ENCODE data around the gene IL4R. TPM values are rescaled to one million over a fixed set of nuclear protein-coding genes. Genes with fewer than 3 reads are reported as not detected.
A peak's percentile ranks its signal among the peaks of the same experiment; 100 is the strongest.

IL4R gene
- total RNA-seq, 2 donors from 2014 or later: 30.6 to 31.6 TPM

DNA sequence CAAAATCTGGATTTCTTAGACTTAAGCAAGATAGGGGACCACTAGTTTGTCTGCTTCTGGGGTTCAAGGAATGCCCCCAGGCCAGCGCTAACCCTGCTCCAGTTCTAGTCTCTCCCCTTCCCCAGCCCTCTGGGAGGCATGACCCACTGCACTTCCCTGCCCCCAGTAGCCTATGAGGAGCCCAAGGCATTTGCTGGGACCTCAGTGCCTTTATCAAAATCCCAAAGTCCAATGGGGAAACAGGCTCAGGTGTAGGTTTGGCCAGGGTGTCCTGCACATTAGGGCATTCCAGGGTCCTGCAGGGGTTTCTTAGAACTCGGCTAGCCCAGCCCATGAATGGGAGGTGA, 1.2 kb downstream of the IL4R start:
- Mint-ChIP-seq H3K27me3 (ENCODE audit: insufficient read depth) (peaks cover 11% of the 10 kb centered on the region), H3K27ac (no peak overlapping the region), H3K36me3 (ENCODE audit: low read depth) (no peaks in the 10 kb centered on the region), H3K4me1 (peaks cover 21% of the 10 kb centered on the region), H3K4me3 (peak overlapping the region; percentile 81), H3K9me3 (no peaks in the 10 kb centered on the region)
- Histone ChIP-seq H3K36me3 (ENCODE audit: control insufficient read depth, insufficient read depth, low read length) (no peaks in the 10 kb centered on the region), H3K4me1 (ENCODE audit: control insufficient read depth, insufficient read depth, low read length) (no peaks in the 10 kb centered on the region), H3K4me3 (ENCODE audit: low read length) (peak overlapping the region; percentile 35), H3K27me3 (ENCODE audit: control insufficient read depth, insufficient read depth, low read length, poor library complexity, severe bottlenecking) (no peaks in the 10 kb centered on the region), H3K27ac (ENCODE audit: low read depth, low read length) (no peak overlapping the region), H3K9me3 (ENCODE audit: control insufficient read depth, low read length) (no peaks in the 10 kb centered on the region), H3K9ac (ENCODE audit: extremely low read depth, low read length, poor library complexity, severe bottlenecking) (no peak overlapping the region)
- TF ChIP-seq, protein P1, sequence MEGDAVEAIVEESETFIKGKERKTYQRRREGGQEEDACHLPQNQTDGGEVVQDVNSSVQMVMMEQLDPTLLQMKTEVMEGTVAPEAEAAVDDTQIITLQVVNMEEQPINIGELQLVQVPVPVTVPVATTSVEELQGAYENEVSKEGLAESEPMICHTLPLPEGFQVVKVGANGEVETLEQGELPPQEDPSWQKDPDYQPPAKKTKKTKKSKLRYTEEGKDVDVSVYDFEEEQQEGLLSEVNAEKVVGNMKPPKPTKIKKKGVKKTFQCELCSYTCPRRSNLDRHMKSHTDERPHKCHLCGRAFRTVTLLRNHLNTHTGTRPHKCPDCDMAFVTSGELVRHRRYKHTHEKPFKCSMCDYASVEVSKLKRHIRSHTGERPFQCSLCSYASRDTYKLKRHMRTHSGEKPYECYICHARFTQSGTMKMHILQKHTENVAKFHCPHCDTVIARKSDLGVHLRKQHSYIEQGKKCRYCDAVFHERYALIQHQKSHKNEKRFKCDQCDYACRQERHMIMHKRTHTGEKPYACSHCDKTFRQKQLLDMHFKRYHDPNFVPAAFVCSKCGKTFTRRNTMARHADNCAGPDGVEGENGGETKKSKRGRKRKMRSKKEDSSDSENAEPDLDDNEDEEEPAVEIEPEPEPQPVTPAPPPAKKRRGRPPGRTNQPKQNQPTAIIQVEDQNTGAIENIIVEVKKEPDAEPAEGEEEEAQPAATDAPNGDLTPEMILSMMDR (conservative IDR thresholded peaks at IDR 0.05): no peak
- no peak for DNase-seq
- 71 to 81% methylated on average over 1 to 2 of the region's 2 CpGs for WGBS, 2 experiments (ENCODE audit: insufficient coverage in 1 of 2, insufficient read length in 1 of 2)

DNA sequence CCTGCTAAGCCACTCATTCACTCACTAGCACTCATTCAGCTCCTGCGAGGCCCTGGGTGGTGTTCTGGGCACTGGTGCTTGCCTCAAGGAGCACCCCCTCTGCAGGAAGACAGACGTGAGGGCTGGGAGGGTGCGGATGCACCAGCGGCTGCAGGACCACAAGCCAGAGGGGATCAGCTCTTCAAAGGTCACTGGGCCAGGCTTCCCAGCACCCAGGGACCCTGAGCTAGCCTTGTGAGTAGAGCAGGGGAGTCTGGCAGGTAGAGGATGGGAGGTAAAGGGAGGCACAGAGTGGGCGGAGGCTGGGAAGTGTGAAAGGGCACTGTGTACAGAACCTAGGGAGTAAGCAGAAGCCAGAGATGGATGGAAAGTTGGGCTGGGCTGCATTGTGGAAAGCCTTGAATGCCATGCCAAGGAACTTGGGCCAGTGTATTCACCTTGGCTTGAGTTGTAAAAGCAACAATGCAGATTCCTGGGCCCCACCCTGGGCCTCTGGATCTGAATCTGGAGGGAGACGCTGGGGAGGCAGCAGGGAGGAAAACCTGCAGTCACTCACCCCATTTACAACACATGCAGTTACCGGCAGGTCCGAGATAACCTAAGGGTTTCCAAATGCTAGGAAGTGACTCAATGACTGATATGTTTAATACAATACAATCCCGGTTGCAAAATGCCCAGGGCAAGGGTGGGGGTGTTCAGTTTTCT, 1.7 kb downstream of the IL4R start:
- Mint-ChIP-seq H3K27ac (no peak overlapping the region), H3K4me3 (peak overlapping the region; percentile 81), H3K36me3 (ENCODE audit: low read depth) (no peaks in the 10 kb centered on the region), H3K9me3 (no peaks in the 10 kb centered on the region), H3K4me1 (peaks cover 21% of the 10 kb centered on the region), H3K27me3 (ENCODE audit: insufficient read depth) (peaks cover 11% of the 10 kb centered on the region)
- H3K4me1 ChIP-seq (ENCODE audit: control insufficient read depth, insufficient read depth, low read length): no peaks in the 10 kb centered on the region
- peak; percentile 73 for DNase-seq
- no peaks in the 10 kb centered on the region for H3K9me3 ChIP-seq (ENCODE audit: control insufficient read depth, low read length)
- TF ChIP-seq, protein P1 (conservative IDR thresholded peaks at IDR 0.05): peak; percentile 18
- H3K27ac ChIP-seq (ENCODE audit: low read depth, low read length): no peak overlapping the region
- 83 to 87% methylated on average over 6 to 9 of the region's 9 CpGs for WGBS, 2 experiments (ENCODE audit: insufficient coverage in 1 of 2, insufficient read length in 1 of 2)
- H3K36me3 ChIP-seq (ENCODE audit: control insufficient read depth, insufficient read depth, low read length): no peaks in the 10 kb centered on the region
- H3K4me3 ChIP-seq (ENCODE audit: low read length): peak overlapping the region; percentile 35
- H3K27me3 ChIP-seq (ENCODE audit: control insufficient read depth, insufficient read depth, low read length, poor library complexity, severe bottlenecking): no peaks in the 10 kb centered on the region
- no peak overlapping the region for H3K9ac ChIP-seq (ENCODE audit: extremely low read depth, low read length, poor library complexity, severe bottlenecking)

DNA sequence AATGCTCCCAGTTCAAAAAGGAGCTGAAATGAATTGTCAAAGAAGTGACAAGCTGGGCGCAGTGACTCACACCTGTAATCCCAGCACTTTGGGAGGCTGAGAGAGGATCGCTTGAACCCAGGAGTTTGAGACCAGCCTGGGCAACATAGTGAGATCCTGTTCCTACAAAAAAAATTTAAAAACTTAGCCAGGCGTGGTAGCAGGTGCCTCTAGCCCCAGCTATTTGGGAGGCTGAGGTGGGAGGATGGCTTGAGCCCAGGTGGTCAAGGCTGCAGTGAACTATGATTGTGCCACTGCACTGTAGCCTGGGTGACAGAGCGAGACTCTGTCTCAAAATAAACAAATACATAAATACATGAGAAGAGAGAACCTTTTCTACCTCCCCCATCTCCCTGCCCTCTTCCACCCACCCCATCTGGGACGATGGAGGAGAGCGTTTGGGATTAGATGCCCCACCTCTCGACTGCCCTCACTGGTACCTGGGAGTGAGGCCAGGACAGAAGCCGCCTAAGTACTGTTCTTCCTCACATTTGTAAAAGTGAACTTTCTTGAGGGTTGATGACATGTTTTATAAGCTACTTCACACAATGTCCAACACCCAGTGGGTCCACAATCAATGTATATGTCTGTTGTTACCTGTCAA, 2.4 kb downstream of the IL4R start:
- Histone ChIP-seq H3K36me3 (ENCODE audit: control insufficient read depth, insufficient read depth, low read length) (no peaks in the 10 kb centered on the region), H3K27ac (ENCODE audit: low read depth, low read length) (no peak overlapping the region), H3K4me3 (ENCODE audit: low read length) (no peak overlapping the region), H3K9me3 (ENCODE audit: control insufficient read depth, low read length) (no peaks in the 10 kb centered on the region), H3K4me1 (ENCODE audit: control insufficient read depth, insufficient read depth, low read length) (no peaks in the 10 kb centered on the region), H3K27me3 (ENCODE audit: control insufficient read depth, insufficient read depth, low read length, poor library complexity, severe bottlenecking) (no peaks in the 10 kb centered on the region), H3K9ac (ENCODE audit: extremely low read depth, low read length, poor library complexity, severe bottlenecking) (no peak overlapping the region)
- Mint-ChIP-seq H3K27me3 (ENCODE audit: insufficient read depth) (peaks cover 7% of the 10 kb centered on the region), H3K4me3 (no peak overlapping the region), H3K27ac (no peak overlapping the region), H3K9me3 (no peaks in the 10 kb centered on the region), H3K36me3 (ENCODE audit: low read depth) (no peaks in the 10 kb centered on the region), H3K4me1 (peaks cover 21% of the 10 kb centered on the region)
- TF ChIP-seq, protein P1 (conservative IDR thresholded peaks at IDR 0.05): no peak
- DNase-seq: peak; percentile 36
- WGBS, 2 experiments (ENCODE audit: insufficient coverage in 1 of 2, insufficient read length in 1 of 2): 84 to 94% methylated on average over 3 to 8 of the region's 8 CpGs

Measured in endodermal cell (in vitro differentiated cells).